HCT116 (cell line): ENCODE data around the gene TMEM132E. TPM values are rescaled to one million over a fixed set of nuclear protein-coding genes. Genes with fewer than 3 reads are reported as not detected.

ENCODE experiments used
- ATAC-seq: fragments of 200-7000 bp; cut with Tn5 transposase; 2 replicates; pipeline ENCODE4 v1.9.1; 2020; ENCODE audit warnings: mild to moderate bottlenecking, moderate library complexity
- BruUV-seq: library from RNA; stranded (reverse); fragments of 400-500 nt; replicated peaks from 2 replicates; lab custom pipeline; 2021; lab: Mats Ljungman, UMichigan
- CTCF ChIA-PET: fragments of 300-600 bp; sonication (Branson Sonifier 250); formaldehyde crosslinking; loops from one replicate; lab custom pipeline; 2021; ENCODE audit warnings: antibody characterized with exemption; lab: Charles Lee
- POLR2A ChIA-PET: fragments of 300-600, 350-600 bp; sonication (Branson Sonifier 250); formaldehyde crosslinking; loops from one replicate; lab custom pipeline; 2021; ENCODE audit warnings: antibody characterized with exemption; lab: Charles Lee
- RAD21 ChIA-PET, 2 experiments: fragments of 300-600 bp; sonication (Branson Sonifier 250); formaldehyde crosslinking; loops; one replicate each; lab custom pipeline; 2023; ENCODE audit warnings: low total read pairs in 2 of 2; ENCODE audit not compliant: uncharacterized antibody in 2 of 2, unreplicated experiment in 2 of 2, low non-redundant PET in 1 of 2; lab: Charles Lee
- DNase-seq: peaks from one replicate; pipeline ENCODE4 v3.0.0-alpha.2; 2010; ENCODE audit warnings: low read depth, low spot score
- H2AFZ ChIP-seq: fragments of 200-600 bp; shearing (Covaris generic), sonication (generic); 2 replicates; pipeline ENCODE4 v1.6.1; 2017; ENCODE audit warnings: low read depth, mixed run types, mixed read lengths, antibody characterized with exemption, low read length; ENCODE audit not compliant: poor library complexity, severe bottlenecking
- H3K27ac ChIP-seq: 2 replicates; pipeline ENCODE4 v1.5.1; 2012; ENCODE audit warnings: low read depth, low read length
- H3K27me3 ChIP-seq: fragments of 200-600 bp; sonication (generic); 2 replicates; pipeline ENCODE4 v1.6.1; 2016; ENCODE audit warnings: mixed run types, low read length, mixed read lengths; ENCODE audit not compliant: insufficient read depth
- H3K36me3 ChIP-seq, 2 experiments: fragments of 200-500 bp in 1 of 2; fragments of 200-600 bp in 1 of 2; sonication (Bioruptor generic) in 1 of 2; sonication (generic) in 1 of 2; 2 replicates each; pipeline versions ENCODE4 v1.5.1 to v1.6.1; 2014 to 2016; ENCODE audit warnings: low read length in 2 of 2, inconsistent platforms in 1 of 2, mixed read lengths in 1 of 2, mixed run types in 1 of 2; ENCODE audit not compliant: insufficient read depth in 2 of 2, control insufficient read depth in 1 of 2
- H3K4me1 ChIP-seq, 2 experiments: fragments of 200-600 bp in 1 of 2; sonication (generic) in 1 of 2; 2 replicates each; pipeline versions ENCODE4 v1.5.1 to v1.6.1; 2012 to 2017; ENCODE audit warnings: low read length in 2 of 2, inconsistent platforms in 1 of 2, mild to moderate bottlenecking in 1 of 2, mixed read lengths in 1 of 2, mixed run types in 1 of 2, moderate library complexity in 1 of 2; ENCODE audit not compliant: insufficient read depth in 2 of 2, control insufficient read depth in 1 of 2
- H3K4me2 ChIP-seq: fragments of 200-600 bp; sonication (generic); 2 replicates; pipeline ENCODE4 v1.6.1; 2017; ENCODE audit warnings: mixed run types, low read length, mixed read lengths
- H3K4me3 ChIP-seq, 2 experiments: fragments of 200-600 bp in 1 of 2; sonication (generic) in 1 of 2; replicated peaks in 1 of 2; 2 replicates each; pipeline ENCODE4 v1.5.1; 2011 to 2016; ENCODE audit warnings: low read length in 2 of 2, control low read depth in 1 of 2, low read depth in 1 of 2, mild to moderate bottlenecking in 1 of 2, mixed read lengths in 1 of 2, mixed run types in 1 of 2
- H3K79me2 ChIP-seq: fragments of 200-600 bp; sonication (generic); 2 replicates; pipeline ENCODE4 v1.6.1; 2017; ENCODE audit warnings: mild to moderate bottlenecking, mixed run types, low read length, moderate library complexity, mixed read lengths; ENCODE audit not compliant: insufficient read depth
- H3K9ac ChIP-seq: fragments of 200-600 bp; sonication (generic); 2 replicates; pipeline ENCODE4 v1.6.1; 2016; ENCODE audit warnings: low read length, mixed read lengths
- H3K9me2 ChIP-seq: fragments of 200-600 bp; sonication (generic), shearing (Covaris generic); 2 replicates; pipeline ENCODE4 v1.6.1; 2017; ENCODE audit warnings: mixed run types, mild to moderate bottlenecking, moderate library complexity; ENCODE audit not compliant: insufficient read depth
- H3K9me3 ChIP-seq, 2 experiments: fragments of 200-500 bp in 1 of 2; fragments of 200-600 bp in 1 of 2; sonication (Bioruptor generic) in 1 of 2; sonication (generic) in 1 of 2; 2 replicates each; pipeline ENCODE4 v1.6.1; 2014 to 2017; ENCODE audit warnings: low read length in 2 of 2, mixed read lengths in 2 of 2, inconsistent platforms in 1 of 2, low read depth in 1 of 2, mild to moderate bottlenecking in 1 of 2, mixed run types in 1 of 2, moderate library complexity in 1 of 2; ENCODE audit not compliant: control insufficient read depth in 1 of 2, insufficient read depth in 1 of 2
- H4K20me1 ChIP-seq: fragments of 200-600 bp; sonication (generic), shearing (Covaris generic); 2 replicates; pipeline ENCODE4 v1.6.1; 2017; ENCODE audit warnings: mixed run types, mild to moderate bottlenecking, moderate library complexity; ENCODE audit not compliant: insufficient read depth
- ATF3 ChIP-seq: IDR thresholded peaks from 2 replicates; pipeline ENCODE4 v1.6.1; 2012
- CBX3 ChIP-seq: IDR thresholded peaks from 2 replicates; pipeline ENCODE4 v1.6.1; 2012; ENCODE audit warnings: low read depth
- CEBPB ChIP-seq: IDR thresholded peaks from 2 replicates; pipeline ENCODE4 v1.6.1; 2012; ENCODE audit warnings: low read depth
- EGR1 ChIP-seq: IDR thresholded peaks from 2 replicates; pipeline ENCODE4 v1.6.1; 2012; ENCODE audit warnings: low read depth
- EZH2 ChIP-seq: fragments of 200-600 bp; sonication (generic); IDR thresholded peaks from 2 replicates; pipeline ENCODE4 v1.6.1; 2017; ENCODE audit warnings: antibody characterized with exemption, mixed run types
- JUND ChIP-seq: IDR thresholded peaks from 2 replicates; pipeline ENCODE4 v1.6.1; 2012
- MAX ChIP-seq: IDR thresholded peaks from 2 replicates; pipeline ENCODE4 v1.6.1; 2012
- POLR2AphosphoS5 ChIP-seq: IDR thresholded peaks from 2 replicates; pipeline ENCODE4 v1.6.1; 2011; ENCODE audit warnings: mild to moderate bottlenecking, low read depth, low read length, moderate library complexity
- REST ChIP-seq: IDR thresholded peaks from 2 replicates; pipeline ENCODE4 v1.6.1; 2012; ENCODE audit warnings: low read depth
- SIN3A ChIP-seq: IDR thresholded peaks from 2 replicates; pipeline ENCODE4 v1.6.1; 2012; ENCODE audit warnings: low read depth
- SRF ChIP-seq: IDR thresholded peaks from 2 replicates; pipeline ENCODE4 v1.6.1; 2012; ENCODE audit warnings: low read depth
- TCF7L2 ChIP-seq: IDR thresholded peaks from 2 replicates; pipeline ENCODE4 v1.7.0; 2011; ENCODE audit warnings: borderline replicate concordance, inconsistent platforms; ENCODE audit not compliant: insufficient read depth, insufficient read length; ENCODE audit errors: extremely low read depth
- YY1 ChIP-seq: IDR thresholded peaks from 2 replicates; pipeline ENCODE4 v1.6.1; 2011; ENCODE audit warnings: low read length, low read depth, moderate library complexity, mild to moderate bottlenecking; ENCODE audit not compliant: insufficient replicate concordance; ENCODE audit errors: extremely low read depth
- ZFX ChIP-seq: fragments of 450-650 bp; IDR thresholded peaks from 2 replicates; pipeline ENCODE4 v1.6.1; 2017
- ZNF274 ChIP-seq: fragments of 200-500 bp; sonication (Bioruptor generic); IDR thresholded peaks from 2 replicates; pipeline ENCODE4 v1.6.1; 2014; ENCODE audit warnings: mild to moderate bottlenecking, low read depth, low read length, inconsistent platforms
- intact Hi-C: fragments of 100-400 bp; cut with micrococcal nuclease; formaldehyde crosslinking; loops from 2 replicates; pipeline ENCODE4 v1.10.0; 2022
- total RNA-seq: library from RNA; stranded (reverse); gene quantifications from one replicate; pipeline ENCODE4 v1.2.1, GENCODE V29; 2021; ENCODE audit not compliant: unreplicated experiment

The TMEM132E gene
- total RNA-seq, 1 experiment from 2014 or later, result not detected

GRCh38 chr17:34581446-34582184, 2.2 kb downstream of the TMEM132E start:
- no peak overlapping the region for H3K27ac ChIP-seq

More at GRCh38 chr17:34581446-34582184, 2.2 kb downstream of the TMEM132E start:
- ATAC-seq (no peak), DNase-seq (no peak)
- H2AFZ ChIP-seq, result no peak overlapping the region
- intact Hi-C loops, result no loop called here
- H3K36me3 ChIP-seq, result no peaks in the 10 kb centered on the region
- H3K27me3 ChIP-seq, result peaks cover 42% of the 10 kb centered on the region
- POLR2A ChIA-PET, result no interaction called here
- CTCF ChIA-PET, result no interaction called here
- no peaks in the 10 kb centered on the region for H4K20me1 ChIP-seq
- no peaks in the 10 kb centered on the region for H3K4me1 ChIP-seq
- TF ChIP-seq REST, result no peak
- no peak for TF ChIP-seq POLR2AphosphoS5
- TF ChIP-seq MAX, result no peak
- TF ChIP-seq ZFX, result no peak
- no peak for TF ChIP-seq JUND
- TF ChIP-seq CEBPB, result no peak
- TF ChIP-seq EGR1, result no peak
- no peak for TF ChIP-seq ZNF274
- TF ChIP-seq EZH2, result no peak
- no peak for TF ChIP-seq YY1
- TF ChIP-seq SIN3A, result no peak
- no peak for TF ChIP-seq SRF
- no peak for TF ChIP-seq ATF3
- TF ChIP-seq TCF7L2, result no peak
- TF ChIP-seq CBX3, result no peak
- H3K9me2 ChIP-seq, result no peaks in the 10 kb centered on the region
- RAD21 ChIA-PET, result no interaction called here
- H3K4me3 ChIP-seq, result no peak overlapping the region
- H3K4me2 ChIP-seq, result no peak overlapping the region
- BruUV-seq, result no TSS peak
- no peaks in the 10 kb centered on the region for H3K79me2 ChIP-seq
- H3K9ac ChIP-seq, result no peak overlapping the region
- H3K9me3 ChIP-seq, result no peaks in the 10 kb centered on the region
